Stomach (tissue), 9 donors: ENCODE results near the gene CTRB2. TPM values are rescaled to one million over a fixed set of nuclear protein-coding genes. Genes with fewer than 3 reads are reported as not detected.

Experiments used
- DNase-seq, 2 donors: peaks; one replicate each; pipeline versions ENCODE4 v3.0.0 to v3.0.0-alpha.2; 2013 to 2019
- H3K27ac ChIP-seq, 5 donors: fragments of 200-600 bp in 4 of 5; sonication (generic) in 4 of 5; one replicate each; pipeline ENCODE4 v1.5.1; 2013 to 2019; ENCODE audit warnings: mild to moderate bottlenecking in 1 of 5, moderate library complexity in 1 of 5
- H3K27me3 ChIP-seq, 3 donors: fragments of 200-600 bp; sonication (generic); one replicate each; pipeline ENCODE4 v1.5.1; 2017 to 2019; ENCODE audit warnings: mixed run types in 1 of 3
- H3K36me3 ChIP-seq, 4 donors: fragments of 200-600 bp; sonication (generic); 1 replicate in 3 of 4; 2 replicates in 1 of 4; pipeline ENCODE4 v1.5.1; 2016 to 2019
- H3K4me1 ChIP-seq, 4 donors: fragments of 200-600 bp; sonication (generic); one replicate each; pipeline ENCODE4 v1.5.1; 2016 to 2019
- H3K4me3 ChIP-seq, 4 donors: fragments of 200-600 bp; sonication (generic) in 3 of 4; one replicate each; pipeline ENCODE4 v1.5.1; 2016 to 2019; ENCODE audit warnings: mild to moderate bottlenecking in 1 of 4
- H3K9me3 ChIP-seq, 4 donors: fragments of 200-600 bp; sonication (generic); one replicate each; pipeline ENCODE4 v1.5.1; 2016 to 2019
- EP300 ChIP-seq: sonication (generic); formaldehyde crosslinking; IDR thresholded peaks from one replicate; pipeline ENCODE4 v1.6.1; 2017; ENCODE audit warnings: antibody characterized with exemption
- POLR2A ChIP-seq, 4 donors: fragments of 450-650 bp; IDR thresholded peaks; one replicate each; pipeline ENCODE4 v1.6.1; 2016; ENCODE audit warnings: antibody characterized with exemption in 4 of 4, control low read depth in 2 of 4, mild to moderate bottlenecking in 1 of 4, moderate library complexity in 1 of 4
- POLR2AphosphoS5 ChIP-seq, 3 donors: sonication (generic); formaldehyde crosslinking; IDR thresholded peaks; one replicate each; pipeline ENCODE4 v1.6.1; 2016; ENCODE audit warnings: antibody characterized with exemption in 3 of 3
- WGBS, 5 donors: extraction: QIAGEN DNeasy Blood & Tissue Kit in 3 of 5; methylation state at CpG; one replicate each; pipeline versions ENCODE4 v1.1.5 to v1.1.7; 2013 to 2018; 5-methylcytosine and 5-hydroxymethylcytosine counted together
- intact Hi-C: fragments of 100-400 bp; cut with DNase I; formaldehyde crosslinking; loops from one replicate; pipeline ENCODE4 v1.15.1; 2023; ENCODE audit warnings: low total_unique reads
- polyA plus RNA-seq, 3 donors: library from polyadenylated mRNA; stranded (reverse); fragments of 200-250 nt; gene quantifications; one replicate each; pipeline ENCODE4 v1.2.3, GENCODE V29; 2013
- total RNA-seq, 5 donors: library from RNA; depleted of rRNA; stranded (reverse); fragments of >200 nt; gene quantifications; one replicate each; pipeline versions ENCODE4 v1.1.0 to v1.2.3, GENCODE V29; 2014 to 2016
- TF ChIP-seq, protein P1 (sequence below), 7 experiments: fragments of 450-650 bp in 4 of 7; fragments of 200-600 bp in 3 of 7; sonication (generic) in 3 of 7; IDR thresholded peaks; one replicate each; pipeline ENCODE4 v1.5.1; 2016 to 2019; ENCODE audit warnings: antibody characterized with exemption in 7 of 7, control low read depth in 2 of 7, mild to moderate bottlenecking in 1 of 7
- donor health status: healthy with polysubstance abuse.
- donor health status: Bipolar disorder and iron deficiency.
- donor health status: healthy.

CTRB2 gene
- total and polyA plus RNA-seq, 8 donors, result 2.7 to 26.6 (median 4.0) TPM; not detected in 5

- no peak for DNase-seq
- 51 to 79% (median 53%) methylated on average over 3 to 13 of the region's 13 CpGs for WGBS, 5 donors
- TF ChIP-seq POLR2AphosphoS5 (IDR thresholded peaks at IDR 0.05) (no peak), POLR2A (IDR thresholded peaks at IDR 0.05) (no peak), EP300 (no peak)
- TF ChIP-seq, protein P1, sequence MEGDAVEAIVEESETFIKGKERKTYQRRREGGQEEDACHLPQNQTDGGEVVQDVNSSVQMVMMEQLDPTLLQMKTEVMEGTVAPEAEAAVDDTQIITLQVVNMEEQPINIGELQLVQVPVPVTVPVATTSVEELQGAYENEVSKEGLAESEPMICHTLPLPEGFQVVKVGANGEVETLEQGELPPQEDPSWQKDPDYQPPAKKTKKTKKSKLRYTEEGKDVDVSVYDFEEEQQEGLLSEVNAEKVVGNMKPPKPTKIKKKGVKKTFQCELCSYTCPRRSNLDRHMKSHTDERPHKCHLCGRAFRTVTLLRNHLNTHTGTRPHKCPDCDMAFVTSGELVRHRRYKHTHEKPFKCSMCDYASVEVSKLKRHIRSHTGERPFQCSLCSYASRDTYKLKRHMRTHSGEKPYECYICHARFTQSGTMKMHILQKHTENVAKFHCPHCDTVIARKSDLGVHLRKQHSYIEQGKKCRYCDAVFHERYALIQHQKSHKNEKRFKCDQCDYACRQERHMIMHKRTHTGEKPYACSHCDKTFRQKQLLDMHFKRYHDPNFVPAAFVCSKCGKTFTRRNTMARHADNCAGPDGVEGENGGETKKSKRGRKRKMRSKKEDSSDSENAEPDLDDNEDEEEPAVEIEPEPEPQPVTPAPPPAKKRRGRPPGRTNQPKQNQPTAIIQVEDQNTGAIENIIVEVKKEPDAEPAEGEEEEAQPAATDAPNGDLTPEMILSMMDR (IDR thresholded peaks at IDR 0.05), result no peak
- Histone ChIP-seq H3K9me3 (no peaks in the 10 kb centered on the region), H3K36me3 (peaks cover 4 to 13% (median 9%) of the 10 kb centered on the region in 4 donors), H3K4me3 (peak overlapping the region in 3 of 4 donors; percentile 19 to 55 (median 28)), H3K27ac (peak overlapping the region; percentile 96 to 100 (median 98)), H3K27me3 (peaks cover 0 to 27% (median 6%) of the 10 kb centered on the region in 3 donors), H3K4me1 (peaks cover 83 to 94% (median 91%) of the 10 kb centered on the region in 4 donors)
- intact Hi-C loops, result no loop called here
Measured at GRCh38 chr16:75247249-75247648, 40.3 kb upstream of the CTRB2 start.

DNA sequence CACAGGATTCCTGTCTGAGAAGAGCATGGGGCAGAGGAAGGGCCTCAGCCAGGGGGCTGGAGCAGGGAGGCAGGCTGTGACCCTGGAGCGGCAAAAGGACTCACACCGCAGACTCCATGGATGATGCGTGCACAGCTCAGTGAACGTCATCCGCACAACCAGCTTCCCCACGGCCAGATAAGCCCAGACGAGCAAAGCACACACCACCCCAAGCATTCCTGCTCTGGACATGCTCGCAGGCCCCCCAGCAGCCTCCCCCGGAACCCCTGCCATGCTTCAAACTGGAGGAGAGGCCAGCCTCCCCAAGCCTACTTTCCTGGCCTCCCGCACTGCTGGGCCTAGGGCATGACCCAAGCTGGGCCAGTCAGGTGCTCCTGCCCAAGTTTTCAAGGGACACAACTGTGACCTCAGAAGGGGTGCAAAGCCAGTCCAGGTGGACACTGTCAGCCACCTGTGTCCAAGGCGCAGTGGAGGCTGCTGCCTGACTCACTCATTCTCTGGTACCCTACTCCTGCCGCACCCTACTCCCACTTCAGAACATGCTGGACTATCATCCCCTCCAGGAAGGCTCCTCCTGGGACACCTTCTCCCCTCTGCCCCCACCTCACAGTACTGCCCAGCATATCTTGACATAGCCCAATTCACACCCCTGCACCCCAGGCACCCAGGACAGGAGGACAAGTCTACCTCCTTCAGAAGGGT is 39.7 kb upstream of the CTRB2 start:
- H3K4me1 ChIP-seq, result peaks cover 77 to 92% (median 88%) of the 10 kb centered on the region in 4 donors
- TF ChIP-seq POLR2A (IDR thresholded peaks at IDR 0.05), result no peak
- no peak for TF ChIP-seq EP300
- TF ChIP-seq, protein P1 (IDR thresholded peaks at IDR 0.05), result no peak
- no peak for TF ChIP-seq POLR2AphosphoS5 (IDR thresholded peaks at IDR 0.05)
- intact Hi-C loops, result no loop called here
- 67 to 81% (median 71%) methylated on average over 11 to 12 of the region's 12 CpGs for WGBS, 5 donors
- H3K9me3 ChIP-seq, result no peaks in the 10 kb centered on the region
- no peak for DNase-seq
- peak overlapping the region; percentile 96 to 100 (median 98) for H3K27ac ChIP-seq
- peaks cover 10 to 19% (median 15%) of the 10 kb centered on the region in 4 donors for H3K36me3 ChIP-seq
- peaks cover 0 to 21% (median 6%) of the 10 kb centered on the region in 3 donors for H3K27me3 ChIP-seq
- peak overlapping the region in 2 of 4 donors; percentile 28 to 55 for H3K4me3 ChIP-seq

GRCh38 chr16:75244844-75245758 is 38.1 kb upstream of the CTRB2 start:
- intact Hi-C loops, result no loop called here
- peak overlapping the region in 3 of 4 donors; percentile 3 to 22 (median 15) for H3K4me3 ChIP-seq
- peaks cover 17 to 34% (median 29%) of the 10 kb centered on the region in 4 donors for H3K36me3 ChIP-seq
- H3K9me3 ChIP-seq, result no peaks in the 10 kb centered on the region
- peaks cover 73 to 95% (median 88%) of the 10 kb centered on the region in 4 donors for H3K4me1 ChIP-seq
- H3K27me3 ChIP-seq, result peaks cover 0 to 6% (median 0%) of the 10 kb centered on the region in 3 donors
- DNase-seq, result peak; percentile 94 to 96
- TF ChIP-seq POLR2AphosphoS5 (IDR thresholded peaks at IDR 0.05), result peak; percentile 80 to 90 (median 83)
- TF ChIP-seq, protein P1 (IDR thresholded peaks at IDR 0.05), result no peak
- 21 to 27% (median 24%) methylated on average over 22 to 25 of the region's 25 CpGs for whole genome bisulfite sequencing, 5 donors
- H3K27ac ChIP-seq, result peak overlapping the region; percentile 96 to 100 (median 98)

DNA sequence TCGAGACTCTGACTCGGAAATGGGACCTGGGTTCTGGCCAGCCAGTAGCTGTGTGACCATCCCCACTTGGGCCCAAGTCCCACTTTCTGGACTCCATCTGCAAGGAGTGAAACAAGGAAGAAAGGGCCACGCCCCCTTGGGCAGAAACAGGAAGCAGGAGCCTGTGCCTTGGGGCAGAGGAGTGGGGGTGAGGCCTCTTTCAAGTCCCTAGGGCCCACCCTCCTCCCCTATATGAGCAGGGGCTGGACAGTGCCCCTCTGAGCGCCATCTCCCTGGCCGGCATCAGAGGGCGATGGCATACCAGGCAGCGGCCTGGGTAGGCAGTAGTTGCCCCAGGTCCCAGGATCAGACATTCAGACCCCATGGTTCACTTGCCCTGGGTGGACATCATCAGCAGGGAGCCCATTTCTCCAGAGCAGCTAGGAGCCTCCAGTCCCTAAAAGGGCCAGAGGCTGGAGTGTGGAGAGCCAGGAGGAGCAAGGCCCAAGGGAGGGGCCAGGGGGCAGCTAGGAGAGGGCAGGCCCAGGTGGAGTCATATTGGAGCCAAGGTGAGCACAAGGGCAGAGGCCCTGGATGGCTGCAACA is 37.4 kb upstream of the CTRB2 start:
- 39 to 58% (median 54%) methylated on average over 7 of the region's 7 CpGs for WGBS, 5 donors

More for the DNA sequence above, 37.4 kb upstream of the CTRB2 start:
- no peaks in the 10 kb centered on the region for H3K27me3 ChIP-seq
- TF ChIP-seq POLR2A (IDR thresholded peaks at IDR 0.05) (no peak), POLR2AphosphoS5 (IDR thresholded peaks at IDR 0.05) (peak in 2 of 3 donors; percentile 6 to 24)
- DNase-seq, result peak; percentile 79 to 81
- peak overlapping the region; percentile 88 to 100 (median 98) for H3K27ac ChIP-seq
- intact Hi-C loops, result no loop called here
- no peaks in the 10 kb centered on the region for H3K9me3 ChIP-seq
- H3K36me3 ChIP-seq, result peaks cover 17 to 41% (median 34%) of the 10 kb centered on the region in 4 donors
- peak overlapping the region in 1 of 4 donors; percentile 11 for H3K4me3 ChIP-seq
- peaks cover 73 to 95% (median 88%) of the 10 kb centered on the region in 4 donors for H3K4me1 ChIP-seq
